ENCODE data around the gene ZNF354B. TPM values are rescaled to one million over a fixed set of nuclear protein-coding genes. Genes with fewer than 3 reads are reported as not detected.

The ZNF354B gene
- total and polyA plus RNA-seq, 2 of the 13 experiments (the other 11 are each of a cell fraction or from before 2014, with no cell fraction given) = 7.8 to 10.3 TPM

DNA sequence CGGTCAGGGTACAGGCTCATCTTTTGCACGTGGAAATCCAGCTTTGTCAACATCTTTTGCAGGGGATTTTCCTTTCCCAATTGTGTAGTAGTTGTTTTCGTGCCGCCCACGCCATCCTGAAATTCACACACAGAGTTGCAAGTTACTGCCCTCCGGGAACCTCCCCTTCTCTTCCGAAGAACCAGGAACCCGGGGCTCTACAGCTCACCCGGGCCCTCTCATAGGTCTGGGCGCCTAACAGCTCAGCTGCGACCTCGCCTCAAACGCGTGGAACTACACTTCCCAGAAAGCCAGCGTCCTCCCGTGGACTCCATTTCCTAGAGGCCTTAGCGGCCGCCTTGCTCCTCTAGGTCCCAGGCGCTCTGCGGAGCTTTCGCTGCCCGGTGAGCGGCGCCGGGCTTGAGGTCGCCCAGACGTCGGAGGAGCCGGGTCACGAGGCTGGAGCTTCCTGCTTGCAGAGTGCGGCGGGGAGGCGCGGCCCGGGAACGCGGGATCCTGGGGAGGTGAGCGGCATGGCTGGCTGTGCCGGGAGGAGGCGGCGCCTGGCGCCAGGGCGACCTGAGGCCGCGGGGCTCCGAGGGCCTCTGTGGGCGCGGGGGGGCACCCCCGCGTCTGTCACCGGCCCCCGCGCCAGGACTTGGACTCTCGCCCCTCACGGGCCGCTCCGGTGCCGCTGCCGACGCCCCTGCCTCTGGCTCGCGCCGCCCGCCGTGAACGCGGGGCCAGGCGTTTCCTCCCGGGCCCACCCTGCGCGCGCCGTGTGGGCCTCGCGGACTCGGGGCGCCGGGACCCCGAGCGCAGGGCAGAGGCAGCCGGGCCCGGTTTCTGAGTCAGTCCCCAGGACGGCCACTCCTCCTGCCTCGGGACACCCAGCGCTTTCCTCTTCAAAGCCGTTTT, at the start of gene ZNF354B (continued):
- TF ChIP-seq JUNB (CRISPR knock-in tag; IDR thresholded peaks at IDR 0.05; ENCODE audit: borderline replicate concordance) = no peak
- TF ChIP-seq, protein P1, sequence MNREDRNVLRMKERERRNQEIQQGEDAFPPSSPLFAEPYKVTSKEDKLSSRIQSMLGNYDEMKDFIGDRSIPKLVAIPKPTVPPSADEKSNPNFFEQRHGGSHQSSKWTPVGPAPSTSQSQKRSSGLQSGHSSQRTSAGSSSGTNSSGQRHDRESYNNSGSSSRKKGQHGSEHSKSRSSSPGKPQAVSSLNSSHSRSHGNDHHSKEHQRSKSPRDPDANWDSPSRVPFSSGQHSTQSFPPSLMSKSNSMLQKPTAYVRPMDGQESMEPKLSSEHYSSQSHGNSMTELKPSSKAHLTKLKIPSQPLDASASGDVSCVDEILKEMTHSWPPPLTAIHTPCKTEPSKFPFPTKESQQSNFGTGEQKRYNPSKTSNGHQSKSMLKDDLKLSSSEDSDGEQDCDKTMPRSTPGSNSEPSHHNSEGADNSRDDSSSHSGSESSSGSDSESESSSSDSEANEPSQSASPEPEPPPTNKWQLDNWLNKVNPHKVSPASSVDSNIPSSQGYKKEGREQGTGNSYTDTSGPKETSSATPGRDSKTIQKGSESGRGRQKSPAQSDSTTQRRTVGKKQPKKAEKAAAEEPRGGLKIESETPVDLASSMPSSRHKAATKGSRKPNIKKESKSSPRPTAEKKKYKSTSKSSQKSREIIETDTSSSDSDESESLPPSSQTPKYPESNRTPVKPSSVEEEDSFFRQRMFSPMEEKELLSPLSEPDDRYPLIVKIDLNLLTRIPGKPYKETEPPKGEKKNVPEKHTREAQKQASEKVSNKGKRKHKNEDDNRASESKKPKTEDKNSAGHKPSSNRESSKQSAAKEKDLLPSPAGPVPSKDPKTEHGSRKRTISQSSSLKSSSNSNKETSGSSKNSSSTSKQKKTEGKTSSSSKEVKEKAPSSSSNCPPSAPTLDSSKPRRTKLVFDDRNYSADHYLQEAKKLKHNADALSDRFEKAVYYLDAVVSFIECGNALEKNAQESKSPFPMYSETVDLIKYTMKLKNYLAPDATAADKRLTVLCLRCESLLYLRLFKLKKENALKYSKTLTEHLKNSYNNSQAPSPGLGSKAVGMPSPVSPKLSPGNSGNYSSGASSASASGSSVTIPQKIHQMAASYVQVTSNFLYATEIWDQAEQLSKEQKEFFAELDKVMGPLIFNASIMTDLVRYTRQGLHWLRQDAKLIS (CRISPR knock-in tag; IDR thresholded peaks at IDR 0.05) = no peak
- TF ChIP-seq GTF3A (CRISPR knock-in tag; conservative IDR thresholded peaks at IDR 0.05) = no peak; the same call in 1 of the 2 replicates
- TF ChIP-seq HNRNPK (IDR thresholded peaks at IDR 0.05; ENCODE audit: low read depth, low read length, poor library complexity, severe bottlenecking) = peak; percentile 35
- TF ChIP-seq, protein P2, sequence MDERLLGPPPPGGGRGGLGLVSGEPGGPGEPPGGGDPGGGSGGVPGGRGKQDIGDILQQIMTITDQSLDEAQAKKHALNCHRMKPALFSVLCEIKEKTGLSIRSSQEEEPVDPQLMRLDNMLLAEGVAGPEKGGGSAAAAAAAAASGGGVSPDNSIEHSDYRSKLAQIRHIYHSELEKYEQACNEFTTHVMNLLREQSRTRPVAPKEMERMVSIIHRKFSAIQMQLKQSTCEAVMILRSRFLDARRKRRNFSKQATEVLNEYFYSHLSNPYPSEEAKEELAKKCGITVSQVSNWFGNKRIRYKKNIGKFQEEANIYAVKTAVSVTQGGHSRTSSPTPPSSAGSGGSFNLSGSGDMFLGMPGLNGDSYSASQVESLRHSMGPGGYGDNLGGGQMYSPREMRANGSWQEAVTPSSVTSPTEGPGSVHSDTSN (CRISPR knock-in tag; IDR thresholded peaks at IDR 0.05) = no peak
- TF ChIP-seq, protein P3, sequence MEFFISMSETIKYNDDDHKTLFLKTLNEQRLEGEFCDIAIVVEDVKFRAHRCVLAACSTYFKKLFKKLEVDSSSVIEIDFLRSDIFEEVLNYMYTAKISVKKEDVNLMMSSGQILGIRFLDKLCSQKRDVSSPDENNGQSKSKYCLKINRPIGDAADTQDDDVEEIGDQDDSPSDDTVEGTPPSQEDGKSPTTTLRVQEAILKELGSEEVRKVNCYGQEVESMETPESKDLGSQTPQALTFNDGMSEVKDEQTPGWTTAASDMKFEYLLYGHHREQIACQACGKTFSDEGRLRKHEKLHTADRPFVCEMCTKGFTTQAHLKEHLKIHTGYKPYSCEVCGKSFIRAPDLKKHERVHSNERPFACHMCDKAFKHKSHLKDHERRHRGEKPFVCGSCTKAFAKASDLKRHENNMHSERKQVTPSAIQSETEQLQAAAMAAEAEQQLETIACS (CRISPR knock-in tag; IDR thresholded peaks at IDR 0.05) = 0 out of 2 replicates have a peak, but pooled peaks have one; percentile 14
- TF ChIP-seq, protein P4, sequence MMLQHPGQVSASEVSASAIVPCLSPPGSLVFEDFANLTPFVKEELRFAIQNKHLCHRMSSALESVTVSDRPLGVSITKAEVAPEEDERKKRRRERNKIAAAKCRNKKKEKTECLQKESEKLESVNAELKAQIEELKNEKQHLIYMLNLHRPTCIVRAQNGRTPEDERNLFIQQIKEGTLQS (CRISPR knock-in tag; IDR thresholded peaks at IDR 0.05) = no peak
- TF ChIP-seq, protein P5, sequence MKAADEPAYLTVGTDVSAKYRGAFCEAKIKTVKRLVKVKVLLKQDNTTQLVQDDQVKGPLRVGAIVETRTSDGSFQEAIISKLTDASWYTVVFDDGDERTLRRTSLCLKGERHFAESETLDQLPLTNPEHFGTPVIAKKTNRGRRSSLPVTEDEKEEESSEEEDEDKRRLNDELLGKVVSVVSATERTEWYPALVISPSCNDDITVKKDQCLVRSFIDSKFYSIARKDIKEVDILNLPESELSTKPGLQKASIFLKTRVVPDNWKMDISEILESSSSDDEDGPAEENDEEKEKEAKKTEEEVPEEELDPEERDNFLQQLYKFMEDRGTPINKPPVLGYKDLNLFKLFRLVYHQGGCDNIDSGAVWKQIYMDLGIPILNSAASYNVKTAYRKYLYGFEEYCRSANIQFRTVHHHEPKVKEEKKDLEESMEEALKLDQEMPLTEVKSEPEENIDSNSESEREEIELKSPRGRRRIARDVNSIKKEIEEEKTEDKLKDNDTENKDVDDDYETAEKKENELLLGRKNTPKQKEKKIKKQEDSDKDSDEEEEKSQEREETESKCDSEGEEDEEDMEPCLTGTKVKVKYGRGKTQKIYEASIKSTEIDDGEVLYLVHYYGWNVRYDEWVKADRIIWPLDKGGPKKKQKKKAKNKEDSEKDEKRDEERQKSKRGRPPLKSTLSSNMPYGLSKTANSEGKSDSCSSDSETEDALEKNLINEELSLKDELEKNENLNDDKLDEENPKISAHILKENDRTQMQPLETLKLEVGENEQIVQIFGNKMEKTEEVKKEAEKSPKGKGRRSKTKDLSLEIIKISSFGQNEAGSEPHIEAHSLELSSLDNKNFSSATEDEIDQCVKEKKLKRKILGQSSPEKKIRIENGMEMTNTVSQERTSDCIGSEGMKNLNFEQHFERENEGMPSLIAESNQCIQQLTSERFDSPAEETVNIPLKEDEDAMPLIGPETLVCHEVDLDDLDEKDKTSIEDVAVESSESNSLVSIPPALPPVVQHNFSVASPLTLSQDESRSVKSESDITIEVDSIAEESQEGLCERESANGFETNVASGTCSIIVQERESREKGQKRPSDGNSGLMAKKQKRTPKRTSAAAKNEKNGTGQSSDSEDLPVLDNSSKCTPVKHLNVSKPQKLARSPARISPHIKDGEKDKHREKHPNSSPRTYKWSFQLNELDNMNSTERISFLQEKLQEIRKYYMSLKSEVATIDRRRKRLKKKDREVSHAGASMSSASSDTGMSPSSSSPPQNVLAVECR (CRISPR knock-in tag; IDR thresholded peaks at IDR 0.05; ENCODE audit: borderline replicate concordance) = peak; percentile 79; the same call in 1 of the 2 replicates
- TF ChIP-seq MEF2D (CRISPR knock-in tag; IDR thresholded peaks at IDR 0.05) = peak; percentile 56; the same call in 1 of the 2 replicates
- TF ChIP-seq ZNF792 (CRISPR knock-in tag; IDR thresholded peaks at IDR 0.05) = peak; percentile 85
- TF ChIP-seq, protein P6, sequence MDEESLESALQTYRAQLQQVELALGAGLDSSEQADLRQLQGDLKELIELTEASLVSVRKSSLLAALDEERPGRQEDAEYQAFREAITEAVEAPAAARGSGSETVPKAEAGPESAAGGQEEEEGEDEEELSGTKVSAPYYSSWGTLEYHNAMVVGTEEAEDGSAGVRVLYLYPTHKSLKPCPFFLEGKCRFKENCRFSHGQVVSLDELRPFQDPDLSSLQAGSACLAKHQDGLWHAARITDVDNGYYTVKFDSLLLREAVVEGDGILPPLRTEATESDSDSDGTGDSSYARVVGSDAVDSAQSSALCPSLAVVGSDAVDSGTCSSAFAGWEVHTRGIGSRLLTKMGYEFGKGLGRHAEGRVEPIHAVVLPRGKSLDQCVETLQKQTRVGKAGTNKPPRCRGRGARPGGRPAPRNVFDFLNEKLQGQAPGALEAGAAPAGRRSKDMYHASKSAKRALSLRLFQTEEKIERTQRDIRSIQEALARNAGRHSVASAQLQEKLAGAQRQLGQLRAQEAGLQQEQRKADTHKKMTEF (CRISPR knock-in tag; IDR thresholded peaks at IDR 0.05) = peak; percentile 82; the same call in 1 of the 2 replicates
- TF ChIP-seq ZNF781 (CRISPR knock-in tag; IDR thresholded peaks at IDR 0.05; ENCODE audit: borderline replicate concordance, not compliant biosample characterization) = no peak
- no peak for TF ChIP-seq TEAD3 (CRISPR knock-in tag; optimal IDR thresholded peaks at IDR 0.05; ENCODE audit: borderline replicate concordance)
- TF ChIP-seq ZFAT (CRISPR knock-in tag; conservative IDR thresholded peaks at IDR 0.05) = peak; percentile 89
- no peak for TF ChIP-seq ATAD3A (CRISPR knock-in tag; IDR thresholded peaks at IDR 0.05)

All from HepG2 (cell line).